ENCODE measurements around the gene ARF4.

Gene ARF4

DNA sequence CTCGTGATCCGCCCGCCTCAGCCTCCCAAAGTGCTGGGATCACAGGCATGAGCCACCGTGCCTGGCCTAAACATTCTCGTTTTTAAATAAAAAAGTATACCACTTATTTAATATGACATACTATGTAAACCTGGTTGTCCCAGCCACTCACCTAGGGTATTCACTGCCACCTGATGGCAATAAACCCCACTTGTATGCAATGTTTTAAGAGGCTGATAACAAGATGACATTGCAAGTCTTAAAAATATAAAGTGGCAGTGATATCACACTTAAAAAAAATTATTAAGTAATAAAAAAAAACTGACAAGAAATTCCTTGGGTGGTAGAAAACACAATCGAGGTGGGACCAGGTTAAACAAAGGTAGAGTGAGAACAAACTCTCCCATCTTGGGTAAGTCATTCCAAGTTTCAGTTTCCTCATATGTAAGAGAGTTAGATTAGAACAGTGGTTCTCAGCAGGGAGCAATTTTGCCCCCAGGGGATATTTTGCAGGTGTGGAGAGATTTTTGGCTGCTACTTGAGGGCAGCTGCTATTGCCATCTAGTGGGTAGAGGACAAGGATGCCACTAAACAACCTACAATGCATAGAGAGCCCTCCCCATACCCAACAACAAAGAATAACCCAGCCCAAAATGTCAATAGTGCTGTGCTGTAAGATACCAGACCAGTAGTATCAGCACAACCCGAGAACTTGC is 14.5 kb downstream of the ARF4 start:
- TF ChIP-seq, protein P1, sequence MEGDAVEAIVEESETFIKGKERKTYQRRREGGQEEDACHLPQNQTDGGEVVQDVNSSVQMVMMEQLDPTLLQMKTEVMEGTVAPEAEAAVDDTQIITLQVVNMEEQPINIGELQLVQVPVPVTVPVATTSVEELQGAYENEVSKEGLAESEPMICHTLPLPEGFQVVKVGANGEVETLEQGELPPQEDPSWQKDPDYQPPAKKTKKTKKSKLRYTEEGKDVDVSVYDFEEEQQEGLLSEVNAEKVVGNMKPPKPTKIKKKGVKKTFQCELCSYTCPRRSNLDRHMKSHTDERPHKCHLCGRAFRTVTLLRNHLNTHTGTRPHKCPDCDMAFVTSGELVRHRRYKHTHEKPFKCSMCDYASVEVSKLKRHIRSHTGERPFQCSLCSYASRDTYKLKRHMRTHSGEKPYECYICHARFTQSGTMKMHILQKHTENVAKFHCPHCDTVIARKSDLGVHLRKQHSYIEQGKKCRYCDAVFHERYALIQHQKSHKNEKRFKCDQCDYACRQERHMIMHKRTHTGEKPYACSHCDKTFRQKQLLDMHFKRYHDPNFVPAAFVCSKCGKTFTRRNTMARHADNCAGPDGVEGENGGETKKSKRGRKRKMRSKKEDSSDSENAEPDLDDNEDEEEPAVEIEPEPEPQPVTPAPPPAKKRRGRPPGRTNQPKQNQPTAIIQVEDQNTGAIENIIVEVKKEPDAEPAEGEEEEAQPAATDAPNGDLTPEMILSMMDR (IDR thresholded peaks at IDR 0.05; ENCODE audit: borderline replicate concordance, insufficient read depth, low read depth, low read length) = peak; percentile 18; the same call in 1 of the 2 replicates
- no peak overlapping the region for H3K4me3 ChIP-seq (ENCODE audit: low read depth, low read length)

DNA sequence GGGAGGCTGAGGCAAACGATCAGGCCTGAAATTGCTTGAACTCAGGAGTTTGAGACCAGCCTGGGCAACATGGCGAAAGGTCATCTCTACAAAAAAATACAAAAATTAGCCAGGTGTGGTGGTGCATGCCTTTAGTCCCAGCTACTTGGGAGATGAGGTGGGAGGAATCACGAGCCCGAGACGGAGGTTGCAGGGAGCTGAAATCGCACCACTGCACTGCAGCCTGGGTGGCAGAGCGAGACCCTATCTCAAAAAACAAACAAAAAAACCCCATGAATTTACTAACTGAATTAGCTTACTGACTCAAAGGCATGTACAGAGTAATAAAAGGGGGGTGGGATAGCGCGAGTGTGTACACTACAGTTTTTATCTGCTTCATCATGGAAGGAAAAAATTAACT is 19.3 kb downstream of the ARF4 start:
- no peak overlapping the region for H3K4me3 ChIP-seq (ENCODE audit: low read depth, low read length)
- TF ChIP-seq, protein P1 (IDR thresholded peaks at IDR 0.05; ENCODE audit: borderline replicate concordance, insufficient read depth, low read depth, low read length) = no peak

- TF ChIP-seq, protein P1 (IDR thresholded peaks at IDR 0.05; ENCODE audit: borderline replicate concordance, insufficient read depth, low read depth, low read length) = no peak
- H3K4me3 ChIP-seq (ENCODE audit: low read depth, low read length) = no peak overlapping the region
These were observed 21.0 kb downstream of the ARF4 start for GRCh38 chr3:57575966-57576626.

- TF ChIP-seq, protein P1 (IDR thresholded peaks at IDR 0.05; ENCODE audit: borderline replicate concordance, insufficient read depth, low read depth, low read length) = no peak
- H3K4me3 ChIP-seq (ENCODE audit: low read depth, low read length) = no peak overlapping the region
These were observed 25.0 kb downstream of the ARF4 start for GRCh38 chr3:57572096-57572495.

DNA sequence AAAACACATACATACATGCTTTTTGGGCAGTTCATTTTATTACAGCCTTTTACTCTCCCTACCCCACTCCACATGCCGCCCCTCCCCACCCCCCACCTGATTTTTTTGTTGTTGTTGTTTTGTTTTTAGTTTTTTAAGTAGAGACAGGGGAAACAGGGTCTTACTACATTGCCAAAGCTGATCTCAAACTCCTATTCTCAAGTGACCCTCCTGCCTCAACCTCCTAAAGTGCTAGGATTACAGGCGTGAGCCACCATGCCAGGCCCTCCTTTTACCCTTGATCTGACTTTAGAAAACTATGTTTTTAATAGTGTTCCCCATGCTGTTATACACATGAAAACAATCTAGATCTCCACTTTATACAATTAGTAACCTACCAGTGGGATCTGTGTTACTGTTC is 26.3 kb downstream of the ARF4 start:
- no peak overlapping the region for H3K4me3 ChIP-seq (ENCODE audit: low read depth, low read length)
- TF ChIP-seq, protein P1 (IDR thresholded peaks at IDR 0.05; ENCODE audit: borderline replicate concordance, insufficient read depth, low read depth, low read length) = no peak

DNA sequence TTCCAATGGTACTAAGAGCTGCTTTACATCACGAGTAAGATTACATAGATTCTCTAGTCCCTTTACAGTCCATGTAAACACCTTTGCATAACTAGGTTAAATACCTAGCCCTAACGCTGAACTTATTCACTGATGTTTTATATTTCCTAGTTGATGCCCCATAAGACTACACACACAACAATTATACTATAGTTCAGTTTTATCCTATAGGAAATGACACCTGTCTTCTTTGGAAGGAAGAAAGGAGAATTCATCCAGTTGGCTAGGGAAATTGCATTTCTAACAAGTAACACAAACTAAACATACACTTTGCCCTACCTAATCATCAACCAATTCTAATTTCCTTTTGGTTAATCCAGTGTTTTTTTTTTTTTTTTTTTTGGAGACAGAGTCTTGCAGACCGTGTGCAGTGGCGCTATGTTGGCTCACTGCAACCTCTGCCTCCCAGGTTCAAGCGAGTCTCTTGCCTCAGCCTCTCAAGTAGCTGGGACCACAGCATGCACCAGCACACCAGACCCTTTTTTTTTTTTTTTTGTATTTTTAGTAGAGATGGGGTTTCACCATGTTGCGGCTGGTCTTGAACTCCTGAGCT is 27.2 kb downstream of the ARF4 start:
- TF ChIP-seq, protein P1 (IDR thresholded peaks at IDR 0.05; ENCODE audit: borderline replicate concordance, insufficient read depth, low read depth, low read length) = no peak

More for the DNA sequence above, 27.2 kb downstream of the ARF4 start:
- no peak overlapping the region for H3K4me3 ChIP-seq (ENCODE audit: low read depth, low read length)

Measured in GM12875 (cell line).